ENCODE results near the gene MCTP1.

MCTP1 gene

DNA sequence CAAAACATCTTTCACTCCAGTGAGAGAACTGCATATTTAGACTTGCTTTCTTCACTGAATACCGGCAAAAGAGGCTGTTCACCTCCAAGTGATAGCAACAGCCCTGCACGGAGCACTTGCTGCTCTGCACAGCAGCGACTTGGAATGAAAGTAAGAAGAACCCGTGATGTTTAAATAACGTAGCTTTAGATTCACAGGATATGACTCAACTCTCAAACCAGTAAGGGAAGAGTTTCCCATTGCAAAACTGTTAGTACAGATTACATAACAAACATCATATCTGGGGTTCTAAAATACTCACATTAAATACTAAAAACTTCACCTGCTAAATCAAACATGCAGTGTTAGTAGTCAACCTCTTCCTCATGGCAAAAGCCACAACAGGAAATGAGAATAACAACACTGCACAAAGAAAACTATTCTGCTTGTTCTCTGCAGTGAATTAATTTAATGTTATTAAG lies 203.4 kb downstream of the MCTP1 start:
- no peaks in the 10 kb centered on the region for H3K9me3 ChIP-seq (ENCODE audit: control insufficient read depth, low read length)
- 0% methylated on average over 3 of the region's 5 CpGs for WGBS

GRCh38 chr5:95080441-95080840 lies 204.5 kb downstream of the MCTP1 start:
- Histone ChIP-seq H2AK5ac (ENCODE audit: low read length, severe bottlenecking) (no peak overlapping the region), H3K4ac (ENCODE audit: low read depth in 1 of 2, low read length in 2 of 2) (no peak overlapping the region), H3K36me3 (ENCODE audit: control insufficient read depth in 1 of 2, insufficient read depth in 2 of 2, low read depth in 1 of 2, low read length in 2 of 2) (no peaks in the 10 kb centered on the region), H3K27me3 (ENCODE audit: control insufficient read depth in 1 of 2, insufficient read depth in 1 of 2, low read length in 2 of 2) (no peaks in the 10 kb centered on the region), H3K79me1 (replicated peaks; ENCODE audit: low read length, poor library complexity, severe bottlenecking) (peaks cover 3% of the 10 kb centered on the region), H2BK15ac (ENCODE audit: low read depth, poor library complexity, severe bottlenecking) (no peak overlapping the region), H3K9ac (ENCODE audit: low read length) (peak overlapping the region; percentile 68), H2BK12ac (ENCODE audit: low read length in 2 of 2) (no peak overlapping the region), H4K91ac (ENCODE audit: low read length) (no peak overlapping the region), H3K14ac (ENCODE audit: low read length in 2 of 2) (no peak overlapping the region), H3K18ac (ENCODE audit: low read depth in 1 of 2, low read length in 2 of 2) (no peak overlapping the region), H3K27ac (ENCODE audit: low read length, poor library complexity, severe bottlenecking) (peak overlapping the region; percentile 73), H3K23ac (ENCODE audit: low read length in 2 of 2) (no peak overlapping the region), H2BK120ac (ENCODE audit: low read depth, low read length) (no peak overlapping the region), H3K4me1 (ENCODE audit: control insufficient read depth, insufficient read depth, low read depth, low read length) (peaks cover 2% of the 10 kb centered on the region), H3K9me3 (ENCODE audit: control insufficient read depth, low read length) (no peaks in the 10 kb centered on the region), H3K4me3 (ENCODE audit: insufficient read depth in 1 of 2, low read depth in 1 of 2, low read length in 2 of 2) (peak overlapping the region in 1 of 2 experiments; percentile 72), H4K8ac (ENCODE audit: low read length) (no peak overlapping the region), H3K4me2 (ENCODE audit: low read length, poor library complexity, severe bottlenecking) (peak overlapping the region; percentile 39), H2BK5ac (ENCODE audit: low read depth, low read length, poor library complexity, severe bottlenecking) (no peak overlapping the region), H2AFZ (ENCODE audit: low read depth, low read length) (no peak overlapping the region)
- no CpG with 5 or more reads among the region's 4 CpGs for WGBS
- peak; percentile 22 for DNase-seq

More for the DNA sequence above, 203.4 kb downstream of the MCTP1 start:
- H3K14ac ChIP-seq (ENCODE audit: low read length in 2 of 2): no peak overlapping the region
- no peak overlapping the region for H3K4ac ChIP-seq (ENCODE audit: low read depth in 1 of 2, low read length in 2 of 2)
- H2BK12ac ChIP-seq (ENCODE audit: low read length in 2 of 2): no peak overlapping the region
- H3K4me3 ChIP-seq (ENCODE audit: insufficient read depth in 1 of 2, low read depth in 1 of 2, low read length in 2 of 2): peak overlapping the region; percentile 12 to 72
- no peak overlapping the region for H3K4me2 ChIP-seq (ENCODE audit: low read length, poor library complexity, severe bottlenecking)
- no peak overlapping the region for H2AFZ ChIP-seq (ENCODE audit: low read depth, low read length)
- no peak overlapping the region for H2AK5ac ChIP-seq (ENCODE audit: low read length, severe bottlenecking)
- H3K23ac ChIP-seq (ENCODE audit: low read length in 2 of 2): no peak overlapping the region
- DNase-seq: peak; percentile 95
- H3K9ac ChIP-seq (ENCODE audit: low read length): peak overlapping the region; percentile 68
- H3K27me3 ChIP-seq (ENCODE audit: control insufficient read depth in 1 of 2, insufficient read depth in 1 of 2, low read length in 2 of 2): no peaks in the 10 kb centered on the region
- peak overlapping the region; percentile 41 for H3K27ac ChIP-seq (ENCODE audit: low read length, poor library complexity, severe bottlenecking)
- H3K36me3 ChIP-seq (ENCODE audit: control insufficient read depth in 1 of 2, insufficient read depth in 2 of 2, low read depth in 1 of 2, low read length in 2 of 2): no peaks in the 10 kb centered on the region
- H4K91ac ChIP-seq (ENCODE audit: low read length): no peak overlapping the region
- H4K8ac ChIP-seq (ENCODE audit: low read length): no peak overlapping the region
- no peak overlapping the region for H3K18ac ChIP-seq (ENCODE audit: low read depth in 1 of 2, low read length in 2 of 2)
- H2BK120ac ChIP-seq (ENCODE audit: low read depth, low read length): no peak overlapping the region
- peaks cover 2% of the 10 kb centered on the region for H3K4me1 ChIP-seq (ENCODE audit: control insufficient read depth, insufficient read depth, low read depth, low read length)
- H2BK5ac ChIP-seq (ENCODE audit: low read depth, low read length, poor library complexity, severe bottlenecking): peak overlapping the region; percentile 3
- no peak overlapping the region for H2BK15ac ChIP-seq (ENCODE audit: low read depth, poor library complexity, severe bottlenecking)
- H3K79me1 ChIP-seq (replicated peaks; ENCODE audit: low read length, poor library complexity, severe bottlenecking): peaks cover 1% of the 10 kb centered on the region

DNA sequence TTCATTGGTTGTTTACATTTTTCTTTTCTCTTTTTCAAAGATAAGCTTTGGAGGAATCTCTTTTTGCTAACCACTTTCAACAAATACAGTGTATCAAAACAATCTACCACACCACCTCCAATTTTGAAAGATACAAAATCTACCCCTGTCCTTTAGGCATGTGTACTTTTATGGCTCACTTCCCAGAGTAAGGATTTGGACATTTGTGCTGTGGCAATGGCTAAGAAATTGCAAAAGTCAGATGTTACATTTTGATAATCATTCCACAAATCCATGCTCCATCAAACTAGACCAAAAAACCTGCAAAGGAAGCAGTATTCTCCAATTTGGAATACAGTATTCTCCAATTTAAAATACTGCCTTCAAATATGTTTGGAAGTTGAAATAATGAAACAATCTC lies 204.9 kb downstream of the MCTP1 start:
- no peak overlapping the region for H3K18ac ChIP-seq (ENCODE audit: low read depth in 1 of 2, low read length in 2 of 2)
- peak overlapping the region in 1 of 2 experiments; percentile 72 for H3K4me3 ChIP-seq (ENCODE audit: insufficient read depth in 1 of 2, low read depth in 1 of 2, low read length in 2 of 2)
- peaks cover 2% of the 10 kb centered on the region for H3K4me1 ChIP-seq (ENCODE audit: control insufficient read depth, insufficient read depth, low read depth, low read length)
- no peak overlapping the region for H2BK12ac ChIP-seq (ENCODE audit: low read length in 2 of 2)
- H4K91ac ChIP-seq (ENCODE audit: low read length): no peak overlapping the region
- no peak overlapping the region for H2BK120ac ChIP-seq (ENCODE audit: low read depth, low read length)
- peak overlapping the region; percentile 73 for H3K27ac ChIP-seq (ENCODE audit: low read length, poor library complexity, severe bottlenecking)
- no peak overlapping the region for H3K14ac ChIP-seq (ENCODE audit: low read length in 2 of 2)
- H3K4ac ChIP-seq (ENCODE audit: low read depth in 1 of 2, low read length in 2 of 2): no peak overlapping the region
- no peak overlapping the region for H4K8ac ChIP-seq (ENCODE audit: low read length)
- no peak overlapping the region for H2AFZ ChIP-seq (ENCODE audit: low read depth, low read length)
- peaks cover 3% of the 10 kb centered on the region for H3K79me1 ChIP-seq (replicated peaks; ENCODE audit: low read length, poor library complexity, severe bottlenecking)
- H3K9ac ChIP-seq (ENCODE audit: low read length): no peak overlapping the region
- H3K4me2 ChIP-seq (ENCODE audit: low read length, poor library complexity, severe bottlenecking): peak overlapping the region; percentile 39
- no peak for DNase-seq
- no peak overlapping the region for H2BK15ac ChIP-seq (ENCODE audit: low read depth, poor library complexity, severe bottlenecking)
- no peaks in the 10 kb centered on the region for H3K36me3 ChIP-seq (ENCODE audit: control insufficient read depth in 1 of 2, insufficient read depth in 2 of 2, low read depth in 1 of 2, low read length in 2 of 2)
- no peak overlapping the region for H2AK5ac ChIP-seq (ENCODE audit: low read length, severe bottlenecking)
- no peak overlapping the region for H3K23ac ChIP-seq (ENCODE audit: low read length in 2 of 2)
- no peaks in the 10 kb centered on the region for H3K9me3 ChIP-seq (ENCODE audit: control insufficient read depth, low read length)
- H2BK5ac ChIP-seq (ENCODE audit: low read depth, low read length, poor library complexity, severe bottlenecking): no peak overlapping the region
- H3K27me3 ChIP-seq (ENCODE audit: control insufficient read depth in 1 of 2, insufficient read depth in 1 of 2, low read length in 2 of 2): no peaks in the 10 kb centered on the region

DNA sequence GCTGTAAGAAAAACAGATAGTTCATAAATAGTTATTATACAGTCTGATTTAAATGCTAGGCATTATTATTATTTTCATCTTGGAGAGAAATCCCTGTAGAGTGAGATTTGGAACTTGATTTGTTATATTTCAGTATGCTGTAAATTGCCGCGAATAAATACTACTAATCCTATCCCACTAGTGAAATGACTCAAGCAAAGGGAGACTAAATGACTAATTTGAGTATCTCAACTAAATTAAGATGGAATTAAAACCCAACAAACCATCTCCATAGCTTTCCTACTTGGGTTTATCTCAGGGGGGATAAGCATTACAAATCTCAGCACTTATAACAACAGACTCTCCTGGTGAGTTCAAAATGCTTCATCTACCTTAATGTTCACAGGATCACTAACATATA lies 206.0 kb downstream of the MCTP1 start:
- Histone ChIP-seq H3K4me1 (ENCODE audit: control insufficient read depth, insufficient read depth, low read depth, low read length) (peaks cover 2% of the 10 kb centered on the region), H4K91ac (ENCODE audit: low read length) (no peak overlapping the region), H3K36me3 (ENCODE audit: control insufficient read depth in 1 of 2, insufficient read depth in 2 of 2, low read depth in 1 of 2, low read length in 2 of 2) (no peaks in the 10 kb centered on the region), H3K4me2 (ENCODE audit: low read length, poor library complexity, severe bottlenecking) (peak overlapping the region; percentile 47), H4K8ac (ENCODE audit: low read length) (no peak overlapping the region), H3K14ac (ENCODE audit: low read length in 2 of 2) (no peak overlapping the region), H2BK15ac (ENCODE audit: low read depth, poor library complexity, severe bottlenecking) (no peak overlapping the region), H2BK5ac (ENCODE audit: low read depth, low read length, poor library complexity, severe bottlenecking) (no peak overlapping the region), H3K23ac (ENCODE audit: low read length in 2 of 2) (no peak overlapping the region), H3K9me3 (ENCODE audit: control insufficient read depth, low read length) (no peaks in the 10 kb centered on the region), H3K27me3 (ENCODE audit: control insufficient read depth in 1 of 2, insufficient read depth in 1 of 2, low read length in 2 of 2) (no peaks in the 10 kb centered on the region), H2BK12ac (ENCODE audit: low read length in 2 of 2) (no peak overlapping the region), H3K4me3 (ENCODE audit: insufficient read depth in 1 of 2, low read depth in 1 of 2, low read length in 2 of 2) (no peak overlapping the region), H3K27ac (ENCODE audit: low read length, poor library complexity, severe bottlenecking) (no peak overlapping the region), H2AK5ac (ENCODE audit: low read length, severe bottlenecking) (no peak overlapping the region), H3K9ac (ENCODE audit: low read length) (no peak overlapping the region), H3K18ac (ENCODE audit: low read depth in 1 of 2, low read length in 2 of 2) (no peak overlapping the region), H2BK120ac (ENCODE audit: low read depth, low read length) (no peak overlapping the region), H2AFZ (ENCODE audit: low read depth, low read length) (no peak overlapping the region), H3K4ac (ENCODE audit: low read depth in 1 of 2, low read length in 2 of 2) (no peak overlapping the region), H3K79me1 (replicated peaks; ENCODE audit: low read length, poor library complexity, severe bottlenecking) (peaks cover 5% of the 10 kb centered on the region)
- no CpG with 5 or more reads among the region's 2 CpGs for WGBS
- DNase-seq: no peak

Measured in mesenchymal stem cell (in vitro differentiated cells and primary cell).